Measurements from ENCODE around the gene ARHGAP5.

DNA sequence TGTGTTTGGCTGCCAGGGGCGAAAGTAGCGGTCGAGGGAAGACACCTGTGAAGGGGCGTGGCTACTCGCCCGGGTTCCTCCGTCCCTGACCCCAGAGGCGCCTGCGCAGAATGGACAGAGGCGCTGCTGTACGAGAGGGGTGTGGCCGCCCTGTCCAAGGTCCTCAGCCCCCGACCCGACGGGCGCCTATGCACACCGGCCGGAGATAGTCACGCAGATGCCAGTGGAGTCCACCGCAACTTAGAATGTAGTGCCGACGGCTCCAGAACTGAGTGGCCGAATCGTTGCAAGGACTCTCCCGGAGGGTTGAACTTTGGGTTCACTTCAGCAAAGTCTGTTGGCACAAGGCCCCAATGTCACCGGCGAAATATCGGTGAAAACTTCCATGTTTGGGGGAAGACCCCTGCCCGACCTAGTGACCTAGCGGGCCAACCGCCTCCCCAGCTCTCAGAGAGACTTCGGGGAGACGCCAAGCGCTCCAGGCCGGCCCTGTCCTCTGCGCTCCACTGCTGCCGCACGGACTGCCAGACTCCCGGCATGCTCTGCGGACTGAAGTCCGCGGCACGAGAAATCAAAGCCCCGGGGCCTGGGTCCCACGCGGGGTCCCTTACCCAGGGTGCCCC, 124.2 kb downstream of the ARHGAP5 start:
- TF ChIP-seq, protein P1, sequence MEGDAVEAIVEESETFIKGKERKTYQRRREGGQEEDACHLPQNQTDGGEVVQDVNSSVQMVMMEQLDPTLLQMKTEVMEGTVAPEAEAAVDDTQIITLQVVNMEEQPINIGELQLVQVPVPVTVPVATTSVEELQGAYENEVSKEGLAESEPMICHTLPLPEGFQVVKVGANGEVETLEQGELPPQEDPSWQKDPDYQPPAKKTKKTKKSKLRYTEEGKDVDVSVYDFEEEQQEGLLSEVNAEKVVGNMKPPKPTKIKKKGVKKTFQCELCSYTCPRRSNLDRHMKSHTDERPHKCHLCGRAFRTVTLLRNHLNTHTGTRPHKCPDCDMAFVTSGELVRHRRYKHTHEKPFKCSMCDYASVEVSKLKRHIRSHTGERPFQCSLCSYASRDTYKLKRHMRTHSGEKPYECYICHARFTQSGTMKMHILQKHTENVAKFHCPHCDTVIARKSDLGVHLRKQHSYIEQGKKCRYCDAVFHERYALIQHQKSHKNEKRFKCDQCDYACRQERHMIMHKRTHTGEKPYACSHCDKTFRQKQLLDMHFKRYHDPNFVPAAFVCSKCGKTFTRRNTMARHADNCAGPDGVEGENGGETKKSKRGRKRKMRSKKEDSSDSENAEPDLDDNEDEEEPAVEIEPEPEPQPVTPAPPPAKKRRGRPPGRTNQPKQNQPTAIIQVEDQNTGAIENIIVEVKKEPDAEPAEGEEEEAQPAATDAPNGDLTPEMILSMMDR (IDR thresholded peaks at IDR 0.05; ENCODE audit: extremely low read depth in 1 of 2, insufficient read depth in 1 of 2, low read depth in 1 of 2, low read length in 2 of 2), result no peak
- TF ChIP-seq MYC (IDR thresholded peaks at IDR 0.05; ENCODE audit: low read depth, low read length), result no peak
